Prostate gland (tissue), 2 donors: ENCODE data around the gene MFN2.

Experiments used
- POLR2AphosphoS5 ChIP-seq: sonication (generic); formaldehyde crosslinking; IDR thresholded peaks from one replicate; pipeline ENCODE4 v1.6.1; 2017; ENCODE audit warnings: antibody characterized with exemption
- TF ChIP-seq, protein P1 (sequence below), 4 experiments: fragments of 200-600 bp in 2 of 4; fragments of 450-650 bp in 2 of 4; sonication (generic) in 2 of 4; IDR thresholded peaks; 1 replicate in 3 of 4; 2 replicates in 1 of 4; pipeline ENCODE4 v1.5.1; 2016 to 2019; ENCODE audit warnings: antibody characterized with exemption in 4 of 4, mild to moderate bottlenecking in 2 of 4, moderate library complexity in 2 of 4

DNA sequence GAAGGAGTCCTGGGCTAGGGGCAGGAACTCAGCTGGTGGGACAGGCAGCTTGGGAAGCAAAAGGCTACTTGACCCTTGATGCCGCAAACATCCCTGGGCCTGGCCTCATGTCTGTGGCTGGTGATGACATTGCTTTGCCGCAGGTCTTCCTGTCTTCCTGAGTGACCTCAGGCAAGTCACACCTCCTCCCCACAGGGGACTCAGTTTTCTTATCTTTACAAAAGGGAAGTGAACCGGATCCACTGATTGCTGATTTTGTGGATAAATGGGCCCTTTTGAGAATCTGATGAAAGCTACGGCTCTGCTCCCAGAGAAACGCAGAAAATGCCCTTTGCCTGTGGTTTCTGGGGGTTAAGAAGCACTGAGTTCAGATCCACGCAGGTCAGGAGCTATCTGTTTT is 25.0 kb upstream of the MFN2 start:
- TF ChIP-seq POLR2AphosphoS5, result no peak
- TF ChIP-seq, protein P1, sequence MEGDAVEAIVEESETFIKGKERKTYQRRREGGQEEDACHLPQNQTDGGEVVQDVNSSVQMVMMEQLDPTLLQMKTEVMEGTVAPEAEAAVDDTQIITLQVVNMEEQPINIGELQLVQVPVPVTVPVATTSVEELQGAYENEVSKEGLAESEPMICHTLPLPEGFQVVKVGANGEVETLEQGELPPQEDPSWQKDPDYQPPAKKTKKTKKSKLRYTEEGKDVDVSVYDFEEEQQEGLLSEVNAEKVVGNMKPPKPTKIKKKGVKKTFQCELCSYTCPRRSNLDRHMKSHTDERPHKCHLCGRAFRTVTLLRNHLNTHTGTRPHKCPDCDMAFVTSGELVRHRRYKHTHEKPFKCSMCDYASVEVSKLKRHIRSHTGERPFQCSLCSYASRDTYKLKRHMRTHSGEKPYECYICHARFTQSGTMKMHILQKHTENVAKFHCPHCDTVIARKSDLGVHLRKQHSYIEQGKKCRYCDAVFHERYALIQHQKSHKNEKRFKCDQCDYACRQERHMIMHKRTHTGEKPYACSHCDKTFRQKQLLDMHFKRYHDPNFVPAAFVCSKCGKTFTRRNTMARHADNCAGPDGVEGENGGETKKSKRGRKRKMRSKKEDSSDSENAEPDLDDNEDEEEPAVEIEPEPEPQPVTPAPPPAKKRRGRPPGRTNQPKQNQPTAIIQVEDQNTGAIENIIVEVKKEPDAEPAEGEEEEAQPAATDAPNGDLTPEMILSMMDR (IDR thresholded peaks at IDR 0.05), result no peak
